ENCODE measurements around the gene WNT7B.

Gene WNT7B

GRCh38 chr22:45891471-45891995, 85.4 kb downstream of the WNT7B start:
- FAIRE-seq (no peak), DNase-seq (ENCODE audit: low spot score) (no peak)

- FAIRE-seq (no peak), DNase-seq (ENCODE audit: low spot score) (no peak)
These were observed 85.9 kb downstream of the WNT7B start for GRCh38 chr22:45891021-45891421.

- FAIRE-seq (no peak), DNase-seq (ENCODE audit: low spot score) (no peak)
These were observed 86.7 kb downstream of the WNT7B start for GRCh38 chr22:45890351-45890635.

- no peak for FAIRE-seq
These were observed 87.2 kb downstream of the WNT7B start for GRCh38 chr22:45889539-45890350.

GRCh38 chr22:45889093-45889538, 87.8 kb downstream of the WNT7B start:
- DNase-seq (ENCODE audit: low spot score) = no peak
- no peak for FAIRE-seq

More at GRCh38 chr22:45889539-45890350, 87.2 kb downstream of the WNT7B start:
- DNase-seq (ENCODE audit: low spot score) = no peak

GRCh38 chr22:45888221-45889092, 88.5 kb downstream of the WNT7B start:
- no peak for FAIRE-seq
- DNase-seq (ENCODE audit: low spot score) = no peak

GRCh38 chr22:45887202-45888131, 89.5 kb downstream of the WNT7B start:
- no peak for FAIRE-seq
- DNase-seq (ENCODE audit: low spot score) = no peak

GRCh38 chr22:45886540-45886939, 90.4 kb downstream of the WNT7B start:
- DNase-seq (ENCODE audit: low spot score) (no peak), FAIRE-seq (no peak)

GRCh38 chr22:45885941-45886395, 91.0 kb downstream of the WNT7B start:
- no peak for FAIRE-seq

GRCh38 chr22:45885171-45885840, 91.7 kb downstream of the WNT7B start:
- no peak for FAIRE-seq
- no peak for DNase-seq (ENCODE audit: low spot score)

More at GRCh38 chr22:45885941-45886395, 91.0 kb downstream of the WNT7B start:
- DNase-seq (ENCODE audit: low spot score) = no peak

- DNase-seq (ENCODE audit: low spot score) = no peak
- no peak for FAIRE-seq
These were observed 92.5 kb downstream of the WNT7B start for GRCh38 chr22:45884201-45885062.

- FAIRE-seq = no peak
These were observed 93.2 kb downstream of the WNT7B start for GRCh38 chr22:45883811-45884170.

GRCh38 chr22:45882881-45883810, 93.8 kb downstream of the WNT7B start:
- DNase-seq (ENCODE audit: low spot score) (no peak), FAIRE-seq (no peak)

More at GRCh38 chr22:45883811-45884170, 93.2 kb downstream of the WNT7B start:
- DNase-seq (ENCODE audit: low spot score) = no peak

GRCh38 chr22:45881524-45881875, 95.5 kb downstream of the WNT7B start:
- no peak for DNase-seq (ENCODE audit: low spot score)
- no peak for FAIRE-seq

- FAIRE-seq = no peak
- no peak for DNase-seq (ENCODE audit: low spot score)
These were observed 96.0 kb downstream of the WNT7B start for GRCh38 chr22:45880716-45881523.

- DNase-seq (ENCODE audit: low spot score) (no peak), FAIRE-seq (no peak)
These were observed 96.8 kb downstream of the WNT7B start for GRCh38 chr22:45880091-45880715.

- FAIRE-seq (no peak), DNase-seq (ENCODE audit: low spot score) (no peak)
These were observed 97.4 kb downstream of the WNT7B start for GRCh38 chr22:45879552-45879949.

All from RCC 7860 (cell line).